T-cell (primary cell): ENCODE measurements around the gene CASP10. TPM values are rescaled to one million over a fixed set of nuclear protein-coding genes. Genes with fewer than 3 reads are reported as not detected.
"Not testable (repeated sequence)": the region's sequence is repeated elsewhere in the genome, so short reads cannot be mapped to it uniquely, and the experiment has no call there.

Source experiments
- ATAC-seq, 4 experiments: fragments of 200-7000 bp in 3 of 4; fragments of 150-1000 bp in 1 of 4; cut with Tn5 transposase; replicated peaks in 1 of 4; 1 replicate in 3 of 4; 2 replicates in 1 of 4; pipeline ENCODE4 v1.10.0; 2021; ENCODE audit warnings: moderate library complexity in 3 of 4, mild to moderate bottlenecking in 2 of 4, moderate number of reproducible peaks in 1 of 4
- CTCF ChIA-PET, 2 donors: fragments of 300-600 bp; sonication (Branson Sonifier 250); formaldehyde crosslinking; loops; one replicate each; lab custom pipeline; 2022; ENCODE audit warnings: antibody characterized with exemption in 2 of 2; lab: Charles Lee
- POLR2A ChIA-PET, 2 donors: fragments of 300-600 bp; sonication (Branson Sonifier 250); formaldehyde crosslinking; loops; one replicate each; lab custom pipeline; 2022; ENCODE audit warnings: antibody characterized with exemption in 2 of 2; lab: Charles Lee
- DNase-seq, 35 experiments: peaks; one replicate each; pipeline versions ENCODE4 v3.0.0 to v3.0.0-alpha.2; 2013 to 2023
- H3K27ac ChIP-seq: one replicate; pipeline ENCODE4 v1.5.1; 2013; ENCODE audit warnings: low read length
- H3K27me3 ChIP-seq, 2 experiments: replicated peaks in 1 of 2; 1 replicate in 1 of 2; 2 replicates in 1 of 2; pipeline versions ENCODE4 v1.6.1 to v1.7.0; 2013; ENCODE audit warnings: low read length in 1 of 2, mixed read lengths in 1 of 2; ENCODE audit not compliant: control insufficient read depth in 2 of 2, insufficient read depth in 2 of 2; ENCODE audit errors: extremely low read depth in 1 of 2
- H3K36me3 ChIP-seq, 2 donors: 1 replicate in 1 of 2; 2 replicates in 1 of 2; pipeline versions ENCODE4 v1.6.1 to v1.7.0; 2013; ENCODE audit warnings: low read length in 1 of 2; ENCODE audit not compliant: control insufficient read depth in 2 of 2, insufficient read depth in 1 of 2; ENCODE audit errors: extremely low read depth in 1 of 2
- H3K4me1 ChIP-seq, 2 experiments: 1 replicate in 1 of 2; 2 replicates in 1 of 2; pipeline versions ENCODE4 v1.6.1 to v1.7.0; 2013; ENCODE audit warnings: low read length in 2 of 2, mixed read lengths in 1 of 2; ENCODE audit not compliant: insufficient read depth in 2 of 2, control insufficient read depth in 1 of 2; ENCODE audit errors: extremely low read depth in 1 of 2
- H3K4me3 ChIP-seq, 2 donors: 1 replicate in 1 of 2; 2 replicates in 1 of 2; pipeline versions ENCODE4 v1.5.1 to v1.7.0; 2013; ENCODE audit warnings: mild to moderate bottlenecking in 2 of 2, low read length in 1 of 2, moderate library complexity in 1 of 2; ENCODE audit not compliant: control insufficient read depth in 1 of 2; ENCODE audit errors: extremely low read depth in 1 of 2
- H3K9me3 ChIP-seq: 2 replicates; pipeline ENCODE4 v1.7.0; 2013
- H3K27ac Mint-ChIP-seq, 2 donors: one replicate each; pipeline ENCODE4 v1.8.0; 2020 to 2021; ENCODE audit warnings: mild to moderate bottlenecking in 2 of 2, mixed read lengths in 2 of 2
- H3K27me3 Mint-ChIP-seq, 2 donors: one replicate each; pipeline ENCODE4 v1.8.0; 2021 to 2022; ENCODE audit warnings: mixed read lengths in 2 of 2
- H3K36me3 Mint-ChIP-seq: one replicate; pipeline ENCODE4 v1.8.0; 2021; ENCODE audit warnings: mixed read lengths
- H3K4me1 Mint-ChIP-seq, 3 donors: one replicate each; pipeline ENCODE4 v1.8.0; 2020 to 2022; ENCODE audit warnings: mixed read lengths in 3 of 3, mild to moderate bottlenecking in 1 of 3
- H3K4me3 Mint-ChIP-seq, 3 donors: one replicate each; pipeline ENCODE4 v1.8.0; 2020 to 2022; ENCODE audit warnings: mild to moderate bottlenecking in 3 of 3, mixed read lengths in 3 of 3, moderate library complexity in 3 of 3
- H3K9me3 Mint-ChIP-seq, 3 donors: one replicate each; pipeline ENCODE4 v1.8.0; 2020 to 2022; ENCODE audit warnings: mixed read lengths in 3 of 3
- WGBS: methylation state at CpG from one replicate; pipeline ENCODE4 v1.1.5; 2013; ENCODE audit warnings: missing lambda C conversion rate; ENCODE audit not compliant: insufficient coverage; 5-methylcytosine and 5-hydroxymethylcytosine counted together
- total RNA-seq, 35 experiments: library from RNA in 6 of 35; stranded (reverse) in 6 of 35; fragments of 120-200 nt in 1 of 35; gene quantifications; one replicate each; pipeline versions ENCODE4 v1.2.1 to v1.2.4 and lab custom pipeline; 2013 to 2026

Gene CASP10
- total RNA-seq, 5 donors from 2014 or later (not counting 1 experiment from before 2014, with no cell fraction given) = 23.3 to 46.4 (median 29.2) TPM

DNA sequence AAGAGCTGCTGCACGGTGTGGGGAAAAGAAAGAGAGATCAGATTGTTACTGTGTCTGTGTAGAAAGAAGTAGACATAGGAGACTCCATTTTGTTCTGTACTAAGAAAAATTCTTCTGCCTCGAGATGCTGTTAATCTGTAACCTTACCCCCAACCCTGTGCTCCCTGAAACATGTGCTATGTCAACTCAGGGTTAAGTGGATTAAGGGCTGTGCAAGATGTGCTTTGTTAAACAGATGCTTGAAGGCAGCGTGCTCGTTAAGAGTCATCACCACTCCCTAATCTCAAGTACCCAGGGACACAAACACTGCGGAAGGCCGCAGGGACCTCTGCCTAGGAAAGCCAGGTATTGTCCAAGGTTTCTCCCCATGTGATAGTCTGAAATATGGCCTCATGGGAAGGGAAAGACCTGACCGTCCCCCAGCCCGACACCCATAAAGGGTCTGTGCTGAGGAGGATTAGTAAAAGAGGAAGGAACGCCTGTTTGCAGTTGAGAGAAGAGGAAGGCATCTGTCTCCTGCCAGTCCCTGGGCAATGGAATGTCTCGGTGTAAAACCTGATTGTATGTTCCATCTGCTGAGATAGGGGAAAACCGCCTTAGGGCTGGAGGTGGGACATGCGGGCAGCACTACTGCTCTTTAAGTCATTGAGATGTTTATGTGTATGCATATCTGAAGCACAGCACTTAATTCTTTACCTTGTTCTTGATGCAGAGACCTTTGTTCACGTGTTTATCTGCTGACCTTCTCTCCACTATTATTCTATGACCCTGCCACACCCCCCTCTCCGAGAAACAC, 43.8 kb upstream of the CASP10 start:
- H3K27ac Mint-ChIP-seq = peak overlapping the region in 1 of 2 donors; percentile 31

GRCh38 chr2:201139836-201140604, 42.9 kb upstream of the CASP10 start:
- H3K4me1 ChIP-seq = peaks cover 0 to 10% of the 10 kb centered on the region in 2 experiments
- no peaks in the 10 kb centered on the region for H3K9me3 ChIP-seq
- peaks cover 50% of the 10 kb centered on the region for H3K36me3 Mint-ChIP-seq
- H3K27me3 Mint-ChIP-seq = no peaks in the 10 kb centered on the region
- ChIA-PET POLR2A (no interaction called here), CTCF (no interaction called here)
- peaks cover 17 to 83% of the 10 kb centered on the region in 2 donors for H3K36me3 ChIP-seq
- peak overlapping the region in 1 of 2 donors; percentile 49 for H3K27ac Mint-ChIP-seq
- no peak overlapping the region for H3K4me3 ChIP-seq
- DNase-seq (no peak), ATAC-seq (no peak)
- no peak overlapping the region for H3K4me3 Mint-ChIP-seq
- H3K27me3 ChIP-seq = no peaks in the 10 kb centered on the region
- H3K9me3 Mint-ChIP-seq = no peaks in the 10 kb centered on the region
- no peak overlapping the region for H3K27ac ChIP-seq
- WGBS = 93% methylated on average over 9 of the region's 34 CpGs
- peaks cover 14 to 31% (median 22%) of the 10 kb centered on the region in 3 donors for H3K4me1 Mint-ChIP-seq

More for the DNA sequence above, 43.8 kb upstream of the CASP10 start:
- H3K9me3 ChIP-seq, H3K27me3 Mint-ChIP-seq, DNase-seq, POLR2A ChIA-PET, H3K9me3 Mint-ChIP-seq, H3K4me1 ChIP-seq, H3K27ac ChIP-seq, ATAC-seq, CTCF ChIA-PET, H3K4me3 ChIP-seq, H3K4me3 Mint-ChIP-seq, H3K27me3 ChIP-seq: not testable (repeated sequence)
- WGBS = 92% methylated on average over 3 of the region's 14 CpGs
- peaks cover 53% of the 10 kb centered on the region for H3K36me3 Mint-ChIP-seq
- peaks cover 17 to 82% of the 10 kb centered on the region in 2 donors for H3K36me3 ChIP-seq
- peaks cover 16 to 35% (median 24%) of the 10 kb centered on the region in 3 donors for H3K4me1 Mint-ChIP-seq

GRCh38 chr2:201144101-201145051, 38.6 kb upstream of the CASP10 start:
- Mint-ChIP-seq H3K27ac (peak overlapping the region in 1 of 2 donors; percentile 23), H3K4me3 (no peak overlapping the region), H3K4me1 (peaks cover 5 to 16% (median 6%) of the 10 kb centered on the region in 3 donors), H3K27me3 (no peaks in the 10 kb centered on the region), H3K9me3 (no peaks in the 10 kb centered on the region), H3K36me3 (peaks cover 36% of the 10 kb centered on the region)
- Histone ChIP-seq H3K4me3 (no peak overlapping the region), H3K27me3 (no peaks in the 10 kb centered on the region), H3K9me3 (no peaks in the 10 kb centered on the region), H3K27ac (no peak overlapping the region), H3K36me3 (peaks cover 8 to 74% of the 10 kb centered on the region in 2 donors), H3K4me1 (no peaks in the 10 kb centered on the region)
- ATAC-seq (no peak), DNase-seq (no peak)
- 80% methylated on average over 1 of the region's 5 CpGs for WGBS
- CTCF ChIA-PET = interaction anchor here (0.5 to 1.5 kb wide), 8 partner anchors 13 to 181 kb away, joined by 3 to 7 read pairs (median 4); partner anchors contain the start of gene ORC2 (in 1 of the 2)
- POLR2A ChIA-PET = interaction anchor here (0.5 to 0.6 kb wide), 4 partner anchors 9 to 191 kb away, joined by 3 to 4 read pairs (median 3); no protein-coding TSS in a partner anchor

- Mint-ChIP-seq H3K36me3 (peaks cover 46% of the 10 kb centered on the region), H3K4me3 (no peak overlapping the region), H3K9me3 (no peaks in the 10 kb centered on the region), H3K4me1 (peaks cover 15 to 41% (median 34%) of the 10 kb centered on the region in 3 donors), H3K27me3 (no peaks in the 10 kb centered on the region), H3K27ac (peak overlapping the region; percentile 63 to 65)
- H3K27me3 ChIP-seq = no peaks in the 10 kb centered on the region
- POLR2A ChIA-PET = interaction anchor here in 1 of 2 donors (0.8 kb wide), 1 partner anchor 33 kb away, joined by 3 read pairs; no protein-coding TSS in a partner anchor
- H3K36me3 ChIP-seq = peaks cover 3 to 74% of the 10 kb centered on the region in 2 donors
- ATAC-seq = no peak
- no peaks in the 10 kb centered on the region for H3K9me3 ChIP-seq
- peaks cover 0 to 14% of the 10 kb centered on the region in 2 experiments for H3K4me1 ChIP-seq
- H3K27ac ChIP-seq = peak overlapping the region; percentile 24
- CTCF ChIA-PET = interaction anchor here (0.6 to 0.8 kb wide), 3 partner anchors 10 to 244 kb away, joined by 4 to 7 read pairs (median 7); no protein-coding TSS in a partner anchor
- H3K4me3 ChIP-seq = no peak overlapping the region
- WGBS = no CpG with 5 or more reads among the region's 1 CpG
- DNase-seq = no peak
Measured at GRCh38 chr2:201148434-201148990, 34.4 kb upstream of the CASP10 start.

- Histone ChIP-seq H3K9me3 (no peaks in the 10 kb centered on the region), H3K27me3 (no peaks in the 10 kb centered on the region), H3K4me3 (no peak overlapping the region), H3K4me1 (peaks cover 0 to 14% of the 10 kb centered on the region in 2 experiments), H3K36me3 (peaks cover 6 to 78% of the 10 kb centered on the region in 2 donors), H3K27ac (no peak overlapping the region)
- H3K4me3 Mint-ChIP-seq = no peak overlapping the region
- ChIA-PET CTCF (interaction anchor here in 1 of 2 donors (0.8 kb wide), 1 partner anchor 9 kb away, joined by 4 read pairs; no protein-coding TSS in a partner anchor), POLR2A (interaction anchor here (0.6 to 0.8 kb wide), 2 partner anchors 34 to 200 kb away, joined by 3 to 4 read pairs; no protein-coding TSS in a partner anchor)
- no peak for ATAC-seq
- H3K4me1 Mint-ChIP-seq = peaks cover 15 to 41% (median 34%) of the 10 kb centered on the region in 3 donors
- 100% methylated on average over 1 of the region's 2 CpGs for WGBS
- DNase-seq = no peak
- H3K9me3 Mint-ChIP-seq = no peaks in the 10 kb centered on the region
- peak overlapping the region; percentile 80 to 82 for H3K27ac Mint-ChIP-seq
- peaks cover 46% of the 10 kb centered on the region for H3K36me3 Mint-ChIP-seq
- H3K27me3 Mint-ChIP-seq = no peaks in the 10 kb centered on the region
Measured at GRCh38 chr2:201149064-201149820, 33.7 kb upstream of the CASP10 start.
